HTERT RPE-1 (cell line): ENCODE results near the gene ALAS1.

Experiments
- in situ Hi-C: fragments of 300-500 bp; cut with MboI; formaldehyde crosslinking; loops from 4 replicates; pipeline ENCODE4 v1.14.3; 2020; ENCODE audit warnings: low sequenced_read_pairs

ALAS1 gene

DNA sequence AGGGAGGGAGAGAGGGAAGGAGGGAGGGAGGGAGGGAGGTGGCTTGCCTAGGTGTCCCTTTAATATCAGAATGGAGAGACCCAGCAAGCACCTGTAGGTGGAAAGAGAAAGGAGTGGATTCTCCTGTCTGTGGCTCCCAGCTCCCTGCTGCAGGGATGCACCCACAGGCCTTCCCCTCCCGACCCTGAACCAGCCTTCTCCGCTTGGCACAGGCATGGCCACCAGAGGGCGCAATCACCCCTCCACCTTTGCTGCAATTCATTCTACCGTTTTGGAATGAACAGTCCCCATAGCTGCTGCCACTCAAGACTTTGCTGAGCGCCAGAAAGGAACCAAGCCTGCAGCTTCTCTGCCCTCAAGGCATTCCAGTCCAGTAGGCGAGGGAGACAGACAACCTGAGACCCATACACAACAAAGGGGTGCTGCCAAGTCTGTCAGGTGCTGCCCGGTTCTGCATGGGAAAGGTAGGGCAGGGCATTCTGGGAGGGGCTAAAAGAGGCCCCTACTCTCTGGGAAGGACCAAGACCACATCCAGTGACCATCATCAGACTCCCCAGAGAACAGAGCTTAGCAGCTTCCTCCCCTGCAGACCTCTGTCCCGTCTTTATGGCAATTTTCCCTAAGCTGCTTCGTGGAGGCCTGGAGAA lies 22.5 kb downstream of the ALAS1 start:
- in situ Hi-C loops: no loop called here

DNA sequence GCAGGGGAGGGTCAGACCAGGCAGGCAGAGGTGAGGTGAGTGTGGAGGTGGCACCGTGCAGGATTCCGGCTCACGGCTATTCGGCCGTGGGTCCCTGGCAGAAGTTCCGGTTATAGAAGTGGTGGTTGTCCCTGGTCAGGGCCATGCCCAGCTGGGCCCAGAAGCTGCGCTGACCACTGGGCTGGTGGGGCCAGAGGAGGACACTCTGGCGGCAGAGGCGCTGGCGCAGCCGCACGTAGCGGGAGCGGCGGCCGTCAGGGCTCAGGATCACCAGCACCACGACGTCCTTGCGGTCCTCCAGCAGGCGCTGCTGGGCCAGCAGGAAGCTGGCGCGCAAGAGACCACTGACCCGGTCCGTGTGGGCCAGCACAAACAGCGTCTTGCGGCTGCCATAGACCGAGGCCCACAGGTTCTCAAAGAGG lies 23.2 kb downstream of the ALAS1 start:
- in situ Hi-C loops: no loop called here

DNA sequence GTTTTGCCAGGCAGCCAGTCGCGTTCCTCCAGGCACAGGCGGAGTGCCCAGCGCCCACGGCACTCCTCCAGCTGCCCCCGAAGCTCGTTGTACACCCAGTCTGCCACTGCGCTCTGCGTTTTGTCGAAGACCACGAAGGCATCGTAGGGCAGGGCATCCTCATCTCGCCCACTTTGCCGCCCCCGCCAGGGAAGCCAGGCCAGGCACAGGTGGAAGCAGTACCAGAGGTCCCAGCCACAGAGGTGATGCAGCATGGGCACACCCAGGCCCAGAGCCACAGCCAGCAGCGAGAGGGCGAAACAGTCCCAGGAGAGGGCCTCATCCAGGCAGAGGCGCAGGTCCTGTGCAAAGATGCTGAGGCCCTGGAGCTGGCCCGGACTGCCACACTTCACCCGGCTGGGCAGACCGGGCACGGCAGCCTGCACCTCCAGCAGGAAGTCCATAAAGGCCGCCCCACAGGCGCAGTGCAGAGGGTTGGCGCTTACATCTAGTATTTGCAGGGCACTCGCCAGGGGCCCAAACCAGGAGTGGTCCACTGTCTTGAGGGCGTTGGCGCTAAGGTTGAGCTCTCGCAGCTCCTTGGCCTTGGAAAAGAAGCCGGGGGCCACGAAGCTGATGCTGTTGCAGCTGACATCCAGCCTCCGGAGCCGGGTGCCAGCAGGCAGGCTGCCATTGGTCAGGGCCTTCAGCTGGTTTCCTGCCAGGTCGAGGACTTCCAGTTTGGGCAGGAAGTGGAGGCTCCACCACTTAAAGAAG lies 23.8 kb downstream of the ALAS1 start:
- in situ Hi-C loops: no loop called here

DNA sequence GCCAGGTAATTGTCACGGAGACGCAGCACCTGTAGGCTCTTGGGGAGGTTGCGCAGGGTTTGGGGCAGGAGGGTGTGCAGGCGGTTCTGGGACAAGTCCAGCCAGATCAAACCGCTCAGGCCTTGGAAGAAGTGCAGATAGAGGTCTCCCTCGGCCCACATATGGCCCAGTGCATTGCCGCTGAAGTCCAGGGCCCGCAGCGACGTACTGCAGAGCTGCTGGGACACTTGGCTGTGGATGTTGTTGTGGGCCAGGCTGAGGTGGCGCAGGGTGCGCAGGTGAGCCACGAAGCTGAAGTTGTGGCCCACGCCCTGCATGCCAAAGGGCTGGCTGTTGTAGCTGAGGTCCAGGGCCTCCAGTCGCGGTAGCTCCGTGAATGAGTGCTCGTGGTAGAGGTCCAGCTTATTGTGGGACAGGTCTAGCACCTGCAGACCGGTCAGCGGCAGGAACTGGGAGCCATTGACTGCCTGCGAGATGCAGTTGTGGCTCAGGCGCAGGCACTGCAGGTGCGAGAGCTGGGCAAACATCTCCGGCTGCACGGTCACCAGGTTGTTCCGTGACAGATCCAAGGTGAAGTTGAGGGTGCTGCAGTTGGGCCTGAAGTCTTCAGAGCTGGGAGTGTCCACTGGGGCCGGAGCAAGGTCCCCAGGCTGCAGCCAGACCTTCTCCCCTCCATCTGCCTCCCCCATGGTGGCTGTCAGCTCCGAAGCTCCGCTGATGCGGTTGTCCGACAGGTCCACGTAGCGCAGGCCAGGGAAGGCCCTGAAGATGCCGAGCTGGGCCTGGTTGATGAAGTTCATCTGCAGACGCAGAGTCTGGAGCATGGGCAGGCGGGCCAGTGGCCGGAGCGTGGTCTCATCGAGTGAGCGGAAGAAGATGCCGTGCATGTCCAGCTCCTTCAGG lies 24.6 kb downstream of the ALAS1 start:
- in situ Hi-C loops: no loop called here

DNA sequence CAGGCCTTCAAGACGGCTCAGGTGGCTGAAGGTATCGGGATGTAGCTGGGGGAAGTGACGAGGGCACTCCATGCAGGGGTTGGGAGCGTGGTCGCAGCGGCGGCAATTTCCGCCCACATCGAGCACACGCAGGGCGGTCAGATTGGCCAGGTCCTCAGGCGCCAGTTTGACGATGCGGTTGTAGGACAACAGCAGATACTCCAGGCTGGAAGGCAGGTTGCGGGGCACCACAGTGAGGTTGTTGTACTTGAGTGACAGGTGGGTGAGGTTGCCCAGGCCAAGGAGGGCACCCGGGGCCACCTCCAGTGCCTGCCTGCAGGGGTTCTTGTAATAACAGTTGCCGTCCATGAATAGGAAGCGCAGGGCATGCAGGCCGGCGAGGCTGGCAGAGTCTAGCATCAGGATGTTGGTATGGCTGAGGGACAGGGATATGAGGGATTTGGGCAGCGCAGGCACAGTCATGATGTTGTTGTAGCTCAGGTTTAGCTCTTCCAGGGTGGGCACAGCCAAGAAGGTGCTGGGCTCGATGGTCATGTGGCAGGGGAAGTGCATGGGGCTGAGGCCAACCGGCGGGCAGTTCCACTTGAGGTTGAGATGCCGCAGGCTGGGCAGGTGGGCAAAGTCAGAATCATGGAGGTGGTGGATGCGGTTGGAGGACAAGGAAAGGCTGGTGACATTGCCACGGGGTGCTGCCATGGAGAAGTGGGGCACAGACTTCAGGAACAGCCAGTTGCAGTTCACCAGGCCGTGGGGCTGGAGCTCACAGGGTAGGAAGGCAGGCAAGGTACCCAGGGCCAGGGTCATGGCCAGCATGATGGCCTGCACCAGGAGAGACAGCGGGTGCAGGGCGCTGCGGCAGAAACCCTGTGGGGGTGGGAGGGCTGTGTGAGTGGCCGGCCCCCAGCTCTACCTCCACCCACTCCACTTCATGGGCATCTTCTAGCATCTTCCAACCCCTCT lies 25.8 kb downstream of the ALAS1 start:
- in situ Hi-C loops: no loop called here

DNA sequence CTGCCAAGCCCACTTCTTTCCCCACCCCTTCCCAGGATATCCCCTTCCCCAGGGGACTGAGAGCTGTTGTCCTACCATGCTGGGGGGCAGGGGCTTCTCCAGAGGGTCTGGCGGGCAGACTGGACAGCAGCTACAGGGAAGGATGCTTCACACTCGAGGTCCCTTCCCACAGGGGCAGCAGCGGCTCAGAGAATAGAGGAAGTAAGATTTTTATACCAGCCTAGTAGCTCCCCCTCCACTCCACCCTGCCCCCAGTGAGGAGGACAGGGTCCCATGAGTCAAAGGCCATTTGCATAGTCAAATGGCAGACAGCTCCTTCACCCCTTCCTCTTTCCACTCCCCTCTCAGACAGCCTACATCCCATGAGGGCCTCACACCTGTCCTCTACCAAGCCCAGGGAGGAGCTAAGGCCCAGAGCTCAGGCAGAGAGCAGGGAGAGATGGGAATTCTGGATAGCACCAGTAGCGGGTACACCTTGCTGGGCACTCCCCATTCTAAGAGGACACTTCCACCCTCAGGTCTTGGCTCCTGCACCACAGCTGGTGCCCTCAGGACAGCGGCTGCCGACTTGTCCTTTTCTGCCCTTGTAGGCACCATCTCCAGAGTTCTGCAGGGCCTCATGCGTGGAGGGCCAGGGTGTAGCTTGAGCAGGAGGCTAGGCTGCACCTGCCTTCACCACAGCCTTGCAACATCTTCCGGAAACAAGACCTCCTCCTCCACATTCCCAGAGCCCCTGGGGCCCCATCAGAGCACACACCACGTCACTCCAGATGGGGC lies 27.7 kb downstream of the ALAS1 start, which contains the start of gene TLR9:
TSS of gene TLR9 (minus strand) at position 194 of the 777 bp plus-strand sequence. CDS start at position 78, 116 bp downstream.
- in situ Hi-C loops: no loop called here

DNA sequence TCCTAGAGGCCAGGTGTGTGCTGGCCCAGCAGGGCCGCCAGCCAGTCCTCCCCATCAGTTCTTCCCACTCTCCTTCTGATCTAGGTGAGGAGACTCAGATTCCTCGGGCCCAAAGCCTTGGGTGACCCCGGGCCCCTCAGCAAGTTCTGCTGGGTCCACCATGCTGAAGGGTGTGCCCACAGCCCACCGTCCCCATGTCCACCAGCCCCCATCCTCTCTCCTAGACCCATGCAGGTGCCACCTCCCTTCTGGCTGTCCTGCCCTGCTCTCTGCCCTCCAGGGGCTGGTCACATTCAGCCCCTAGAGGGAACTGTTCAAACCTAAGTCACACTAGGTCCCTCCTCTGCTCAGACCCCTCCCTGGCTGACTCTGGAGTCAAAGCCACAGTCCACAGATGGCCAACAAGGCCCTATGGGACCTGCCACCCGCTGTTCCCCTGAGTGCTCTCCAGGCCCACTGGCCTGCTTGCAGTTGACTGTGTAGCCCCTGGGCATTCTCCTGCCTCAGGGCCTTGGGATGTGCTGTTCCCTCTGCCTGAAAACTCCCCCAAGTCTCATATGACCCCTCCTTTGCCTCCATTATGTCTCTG lies 28.4 kb downstream of the ALAS1 start:
- in situ Hi-C loops: no loop called here

DNA sequence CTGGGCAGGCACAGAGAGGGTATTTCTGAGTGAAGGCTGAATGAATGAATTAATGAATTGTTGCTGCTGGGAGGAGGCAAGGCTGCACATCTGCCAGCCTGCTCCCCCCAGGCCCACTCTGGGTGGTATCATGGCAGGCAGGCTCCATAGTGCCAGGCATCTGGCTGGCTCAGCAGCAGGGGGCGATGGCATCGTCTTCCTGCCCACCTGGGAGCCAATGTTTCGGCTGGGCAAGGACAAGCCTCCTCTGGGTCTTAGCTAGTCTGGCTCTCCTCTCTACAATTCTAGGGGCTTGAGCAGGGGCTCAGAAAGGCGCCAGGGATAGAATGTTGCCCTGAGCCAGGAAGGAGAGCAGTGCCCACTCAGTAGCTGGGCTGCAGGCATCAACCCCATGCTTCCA lies 29.2 kb downstream of the ALAS1 start:
- in situ Hi-C loops: no loop called here

DNA sequence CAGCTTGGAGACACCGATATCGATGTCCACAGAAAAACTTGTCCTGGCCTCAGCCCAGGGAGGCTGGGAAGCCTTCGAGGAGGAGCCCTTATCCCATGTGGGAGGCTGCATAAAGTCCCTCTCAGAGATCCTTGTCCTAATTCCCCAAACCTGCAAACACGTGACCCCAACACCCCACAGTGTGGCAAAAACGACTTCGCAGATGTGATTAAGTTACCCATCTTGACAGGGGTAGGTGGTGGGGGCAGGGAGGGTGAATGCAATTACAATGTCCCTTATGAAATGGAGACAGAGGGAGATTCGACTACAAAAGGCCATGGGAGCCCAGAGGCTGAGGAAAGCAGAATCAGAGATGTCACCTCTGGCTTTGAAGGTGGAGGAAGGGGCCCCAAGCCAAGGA lies 29.8 kb downstream of the ALAS1 start:
- in situ Hi-C loops: no loop called here

DNA sequence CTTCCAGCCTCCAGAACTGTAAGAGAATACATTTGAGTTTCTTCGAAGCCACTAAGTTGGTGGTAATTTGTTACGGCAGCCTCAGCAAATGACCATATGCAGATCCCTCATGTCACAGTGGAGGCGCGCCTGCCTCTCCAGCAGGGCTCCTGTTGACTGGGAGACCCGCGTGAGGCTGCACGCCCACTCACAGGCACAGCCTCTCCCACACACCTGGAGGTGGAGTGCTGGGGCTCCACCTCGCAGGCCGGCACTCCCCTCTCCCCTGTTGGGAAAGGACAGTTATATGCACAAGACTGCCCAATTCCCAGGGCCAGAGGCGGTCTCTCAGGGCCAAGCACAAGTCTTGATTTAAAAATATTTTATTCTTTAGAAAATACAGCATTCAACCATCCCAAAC lies 30.3 kb downstream of the ALAS1 start:
- in situ Hi-C loops: no loop called here

DNA sequence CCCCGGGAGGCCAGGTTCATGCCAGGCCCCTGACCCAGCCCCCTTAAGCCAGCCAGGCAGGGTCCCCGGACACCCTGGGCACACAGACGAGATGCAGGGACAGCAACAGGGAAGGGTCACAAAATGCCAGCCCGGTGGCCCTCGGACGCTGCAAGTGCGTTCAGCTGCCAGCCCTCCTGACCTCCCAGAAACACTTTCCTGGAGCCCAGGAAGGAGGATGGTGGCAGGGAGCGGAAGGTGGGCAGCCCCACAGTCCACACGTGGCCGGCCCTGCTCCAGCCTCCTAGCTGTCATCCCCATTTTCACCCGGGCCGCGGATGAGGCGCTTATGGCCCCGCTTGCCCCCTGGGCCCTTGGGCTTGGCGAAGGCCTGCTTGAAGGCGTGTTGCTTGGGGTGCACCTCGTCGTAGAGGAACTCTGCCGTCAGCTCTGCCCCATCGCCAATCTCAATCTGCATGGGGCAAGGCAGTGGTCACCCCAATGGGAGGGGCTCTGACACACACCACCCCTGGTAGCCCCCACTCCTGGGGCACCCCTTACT lies 30.9 kb downstream of the ALAS1 start:
- in situ Hi-C loops: no loop called here

DNA sequence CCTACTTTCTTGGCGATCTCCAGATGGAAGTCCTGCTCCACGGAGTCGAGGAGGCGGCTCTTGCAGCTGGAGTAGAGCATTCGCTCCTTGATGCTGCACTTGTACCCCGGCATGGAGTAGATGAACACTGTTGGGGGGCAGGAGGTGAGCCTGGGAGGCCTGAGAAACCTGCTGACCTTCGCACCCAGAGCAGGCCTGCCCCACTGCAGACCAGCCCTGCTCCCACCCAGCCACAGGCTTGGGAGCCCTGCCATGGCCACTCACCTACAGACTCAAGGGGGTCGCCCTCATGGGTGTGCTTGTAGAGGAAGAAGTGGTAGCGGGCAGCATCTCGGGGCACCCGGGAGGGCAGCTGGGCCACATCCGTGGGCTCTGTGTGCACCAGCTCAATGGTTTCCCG lies 31.7 kb downstream of the ALAS1 start:
- in situ Hi-C loops: no loop called here

DNA sequence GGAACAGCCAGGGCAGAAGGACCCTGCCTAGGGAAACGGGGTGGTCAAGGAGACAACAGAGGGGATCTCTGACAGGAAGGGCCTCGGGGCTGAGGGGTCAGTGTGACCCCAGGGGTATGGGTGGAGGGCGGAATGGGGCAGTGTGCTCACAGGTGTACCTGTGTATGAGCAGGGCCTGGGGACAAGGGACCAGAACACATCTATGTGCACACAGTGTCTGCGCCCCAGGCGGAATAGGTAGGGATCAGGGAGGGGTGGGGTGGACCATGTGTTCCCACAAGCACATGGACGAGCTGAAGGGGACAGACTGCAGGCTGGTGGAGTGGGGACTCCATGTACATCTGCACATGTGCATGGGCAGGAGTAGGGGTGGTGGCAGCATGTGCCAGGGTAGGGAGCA lies 32.5 kb downstream of the ALAS1 start:
- in situ Hi-C loops: no loop called here

DNA sequence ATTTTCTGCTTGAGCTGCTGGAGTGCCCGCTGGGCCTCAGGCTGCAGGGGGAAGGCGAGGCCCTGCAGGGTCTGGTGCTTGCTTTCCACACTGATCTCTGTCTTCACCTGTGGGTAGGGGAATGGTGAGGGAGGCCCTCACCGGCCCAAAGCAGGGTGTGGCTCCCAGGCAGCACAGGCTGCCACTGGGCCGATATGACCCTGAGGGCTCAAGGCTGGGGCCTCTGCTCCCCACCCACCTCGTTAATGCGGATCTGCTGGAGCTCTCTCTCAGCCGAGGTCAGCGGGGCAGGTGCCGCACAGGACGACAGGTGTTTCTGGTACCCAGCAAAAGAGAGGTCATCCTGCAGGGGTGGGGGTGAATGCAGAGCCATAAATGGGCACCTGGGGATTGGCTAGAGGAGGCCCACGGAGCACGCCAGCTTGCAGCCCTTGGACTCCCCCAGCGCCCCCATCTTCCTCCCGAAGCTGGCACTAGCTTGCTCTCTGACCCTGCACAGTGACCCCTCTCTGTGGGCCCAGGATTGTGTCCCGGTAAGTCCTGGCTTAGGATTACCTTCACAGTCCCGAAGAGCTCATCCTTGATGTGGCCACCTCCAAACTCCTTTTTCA lies 33.0 kb downstream of the ALAS1 start:
- in situ Hi-C loops: no loop called here

DNA sequence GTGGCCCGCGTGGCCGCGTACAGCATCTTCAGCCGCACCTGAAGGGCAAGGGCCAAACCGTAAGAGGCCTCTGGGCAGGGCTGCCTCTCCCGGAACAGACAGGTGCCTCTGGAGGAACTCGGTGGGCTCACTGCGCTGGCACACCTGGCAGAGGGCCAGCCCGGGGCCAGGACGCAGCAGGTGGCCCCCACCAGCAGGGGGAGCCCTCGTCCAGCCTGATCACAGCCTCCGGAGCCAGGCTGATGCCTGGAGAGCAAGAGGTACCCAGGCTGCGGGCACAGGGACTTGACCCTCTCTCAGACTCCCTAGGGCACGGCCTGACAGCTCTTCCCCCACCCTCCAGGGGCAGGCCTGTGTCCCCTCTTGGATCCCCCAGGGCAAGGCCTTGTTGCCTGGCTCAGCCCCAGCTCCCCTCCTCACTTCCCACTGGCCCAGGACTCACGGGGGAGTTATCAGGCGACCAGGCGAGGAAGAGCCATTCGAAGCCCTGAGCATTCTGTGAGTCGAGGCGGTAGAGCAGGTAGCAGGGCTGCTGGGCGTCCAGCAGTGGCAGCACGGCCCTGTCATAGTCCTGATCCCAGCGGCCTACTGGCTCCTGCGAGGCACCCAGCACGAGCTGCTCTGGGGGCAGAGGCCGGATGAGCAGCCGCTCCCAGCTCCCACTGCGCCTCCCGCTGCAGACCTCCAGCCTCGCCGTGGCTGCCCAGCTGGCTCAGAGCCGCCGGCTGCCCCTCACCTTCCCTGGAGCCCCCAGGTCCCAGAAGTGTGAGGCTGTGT lies 33.7 kb downstream of the ALAS1 start:
- in situ Hi-C loops: no loop called here

DNA sequence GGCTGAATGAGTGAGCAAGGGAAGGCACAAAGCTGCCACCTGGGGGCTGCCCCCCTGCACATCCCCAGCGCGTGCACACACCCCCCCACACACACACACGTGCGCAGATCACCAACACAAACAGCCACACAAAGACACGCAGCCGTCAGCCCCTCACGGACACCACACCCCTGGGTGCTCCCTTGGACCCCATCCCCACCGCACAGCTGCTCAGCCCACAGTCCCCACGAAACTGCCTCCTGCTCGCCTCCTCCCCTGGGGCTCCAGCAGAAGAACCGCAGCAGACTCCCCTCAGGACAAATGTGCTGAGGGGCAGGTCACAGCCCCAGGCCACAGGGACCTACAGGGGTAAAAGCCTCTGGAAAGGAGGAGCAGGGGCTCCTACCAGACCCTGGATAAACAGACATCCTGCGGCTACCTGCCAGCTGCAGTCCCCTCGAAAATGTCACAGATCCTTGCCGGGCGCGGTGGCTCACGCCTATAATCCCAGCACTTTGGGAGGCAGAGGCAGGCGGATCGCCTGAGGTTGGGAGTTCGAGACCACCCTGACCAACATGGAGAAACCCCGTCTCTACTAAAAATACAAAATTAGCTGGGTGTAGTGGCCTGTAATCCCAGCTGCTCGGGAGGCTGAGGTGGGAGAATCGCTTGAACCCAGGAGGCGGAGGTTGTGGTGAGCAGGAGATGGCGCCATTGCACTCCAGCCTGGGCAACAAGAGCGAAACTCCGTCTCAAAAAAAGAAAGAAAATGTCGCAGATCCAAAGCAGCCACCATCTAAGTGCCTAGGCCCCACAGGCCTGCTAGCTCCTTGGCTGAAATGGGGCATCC lies 34.5 kb downstream of the ALAS1 start:
- in situ Hi-C loops: no loop called here

DNA sequence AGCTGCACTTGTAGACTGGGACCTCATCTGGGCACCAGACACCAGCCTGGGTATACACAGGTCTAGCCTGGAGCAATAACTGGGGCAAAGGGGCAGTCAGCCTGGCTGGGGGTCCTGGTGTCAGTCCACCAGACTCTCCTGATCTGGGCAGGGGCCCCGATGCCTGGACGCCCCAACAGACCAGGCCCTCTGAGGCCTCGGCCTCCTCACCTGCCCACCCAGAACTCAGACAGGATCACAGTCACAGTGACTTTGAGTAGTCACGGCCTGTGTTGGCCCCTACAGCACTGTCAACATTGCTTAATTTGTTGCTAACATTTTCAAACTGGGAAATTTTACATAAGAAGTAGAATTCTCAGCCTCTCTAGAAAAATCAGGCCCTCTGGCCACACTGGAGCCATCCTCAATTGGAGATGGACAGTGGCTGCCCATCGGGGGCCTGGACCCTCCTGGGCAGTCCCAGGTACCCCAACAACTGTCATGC lies 35.2 kb downstream of the ALAS1 start:
- in situ Hi-C loops: no loop called here
